GM12874 (cell line): Measurements from ENCODE around the gene CD44.

Experiments used
- CTCF ChIP-seq: IDR thresholded peaks from 2 replicates; pipeline ENCODE4 v1.5.1; 2011; ENCODE audit warnings: low read depth, mild to moderate bottlenecking, control low read depth, low read length, moderate library complexity; ENCODE audit not compliant: insufficient read depth

The CD44 gene

GRCh38 chr11:35272391-35272902 lies 133.5 kb downstream of the CD44 start:
- no peak for TF ChIP-seq CTCF

DNA sequence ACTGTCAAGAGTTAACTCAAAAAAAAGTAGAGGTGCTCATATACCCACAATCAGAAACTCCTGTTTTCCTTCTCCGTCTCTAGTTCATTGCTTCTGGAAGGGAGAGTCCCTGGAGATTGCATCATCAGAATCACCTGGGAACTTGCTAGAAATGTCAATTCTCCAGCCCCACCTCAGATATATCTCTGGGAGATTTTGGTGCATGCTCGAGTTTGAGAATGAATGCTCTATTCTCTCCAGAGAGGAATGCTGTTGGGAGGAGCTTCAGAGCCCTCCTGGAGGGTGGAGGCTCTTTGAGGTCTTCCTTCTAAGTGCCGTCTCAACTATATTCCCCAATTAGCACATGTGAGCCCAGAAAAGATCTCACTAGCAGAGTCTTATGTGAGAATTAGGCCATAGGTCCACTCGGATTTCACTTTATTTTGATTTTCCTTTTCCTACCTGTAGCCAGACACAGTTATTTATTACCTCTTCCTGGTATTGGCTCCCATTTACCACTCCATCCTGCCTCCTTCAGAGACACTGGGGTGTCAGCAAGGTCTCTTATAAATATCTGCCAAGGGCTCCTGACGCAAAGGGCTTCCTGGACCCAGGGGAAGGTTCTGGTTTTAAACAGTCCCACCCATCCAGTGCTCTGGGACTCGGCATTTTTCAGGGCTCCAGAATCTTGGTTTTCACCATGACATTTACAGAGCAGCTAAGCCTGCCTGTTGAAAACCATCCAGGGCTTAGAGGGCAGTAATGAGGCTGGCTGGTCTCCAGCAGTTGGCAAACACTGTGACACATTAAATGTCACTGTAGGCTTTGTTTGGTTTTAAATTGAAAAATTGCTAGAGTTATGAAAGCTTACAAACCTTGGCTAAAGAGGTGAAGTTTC lies 136.2 kb downstream of the CD44 start:
- no peak for TF ChIP-seq CTCF

DNA sequence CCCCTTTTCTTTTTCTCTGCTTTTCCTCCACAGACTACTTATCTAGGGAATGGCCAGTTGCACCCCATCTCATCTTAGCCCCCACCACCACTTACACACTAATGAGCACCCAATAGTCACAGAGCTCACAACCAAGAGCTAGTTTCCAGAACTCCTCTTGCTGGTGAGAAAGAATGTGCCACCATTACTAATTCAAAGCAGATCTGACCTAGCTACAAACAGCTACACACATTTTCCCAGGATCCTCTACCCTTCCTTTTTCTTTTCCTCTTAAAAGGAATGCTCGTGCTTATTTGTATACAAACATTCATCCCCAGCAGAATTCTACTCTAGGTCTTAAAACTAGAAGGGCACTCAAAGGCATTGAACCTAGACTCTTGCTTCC lies 136.8 kb downstream of the CD44 start:
- TF ChIP-seq CTCF, result no peak

DNA sequence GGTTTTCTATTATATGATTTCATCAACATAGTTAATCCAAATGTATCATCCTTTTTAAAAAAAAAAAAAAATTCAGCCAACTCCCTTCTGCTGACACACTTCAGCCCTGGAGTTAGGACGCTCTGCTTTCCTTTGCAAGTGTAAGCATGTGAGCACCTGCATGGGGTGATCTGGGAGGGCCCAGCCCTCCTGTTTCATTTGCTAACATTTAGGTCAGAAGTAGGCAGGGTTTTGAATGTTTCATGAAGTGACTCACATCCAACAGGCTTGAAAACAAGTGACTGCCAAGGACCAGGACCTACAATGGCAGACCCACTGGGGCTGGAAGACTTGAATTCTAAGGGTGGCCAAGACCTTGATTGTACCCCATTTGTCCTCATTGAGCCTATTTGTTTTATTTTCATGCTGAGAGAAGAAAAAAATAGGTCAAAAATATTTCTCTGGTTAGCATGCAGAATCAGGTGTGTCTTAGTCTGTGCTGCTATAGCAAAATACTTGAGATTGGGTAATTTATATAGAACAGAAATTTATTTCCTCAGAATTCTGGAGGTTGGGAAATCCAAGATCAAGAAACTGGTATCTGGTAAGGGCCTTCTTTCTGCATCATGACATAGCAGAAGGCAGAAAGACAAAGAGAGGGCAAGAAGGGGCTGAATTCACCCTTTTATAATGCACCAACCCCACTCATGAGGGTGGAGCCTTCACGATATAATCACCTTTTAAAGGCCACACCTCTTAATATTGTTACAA lies 137.6 kb downstream of the CD44 start:
- TF ChIP-seq CTCF, result no peak

- TF ChIP-seq CTCF, result no peak
These were observed 138.9 kb downstream of the CD44 start for GRCh38 chr11:35277827-35278226.

- TF ChIP-seq CTCF, result no peak
These were observed 141.8 kb downstream of the CD44 start for GRCh38 chr11:35280727-35281126.

DNA sequence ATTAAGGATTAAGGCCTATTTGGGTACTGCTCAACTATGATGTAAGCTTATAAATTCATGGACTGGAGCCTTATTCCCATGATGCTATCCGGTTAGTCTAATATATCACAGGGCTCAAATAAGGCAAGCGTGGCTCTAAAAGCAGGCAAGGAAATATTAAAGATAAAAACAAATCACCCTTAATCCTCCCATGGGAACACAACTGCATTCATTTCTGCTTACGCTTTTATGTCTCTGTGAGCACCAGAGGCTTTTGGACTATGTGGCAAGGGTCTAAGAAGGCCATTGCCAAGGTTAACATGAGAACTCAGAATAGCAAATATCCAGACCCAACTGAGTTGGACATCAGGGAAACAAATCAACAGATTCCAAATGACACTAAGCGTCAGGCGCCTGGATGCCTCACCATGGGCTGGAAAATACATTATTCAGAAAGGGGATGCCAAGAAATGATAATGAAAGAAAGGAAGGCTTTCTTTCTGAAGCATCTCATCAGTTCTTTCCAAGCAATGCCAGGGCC lies 142.3 kb downstream of the CD44 start:
- no peak for TF ChIP-seq CTCF
